GM15510 (cell line): ENCODE measurements around the gene RECK.

Experiments
- POLR2A ChIP-seq: IDR thresholded peaks from 3 replicates; pipeline ENCODE4 v1.6.1; 2011; ENCODE audit warnings: borderline replicate concordance; ENCODE audit not compliant: insufficient read length; ENCODE audit errors: extremely low read depth

RECK gene

GRCh38 chr9:36039121-36039520, 2.4 kb downstream of the RECK start:
- TF ChIP-seq POLR2A: no peak

GRCh38 chr9:36039696-36040095, 3.0 kb downstream of the RECK start:
- TF ChIP-seq POLR2A: no peak

GRCh38 chr9:36040271-36040925, 3.7 kb downstream of the RECK start:
- no peak for TF ChIP-seq POLR2A

GRCh38 chr9:36041506-36041905, 4.8 kb downstream of the RECK start:
- TF ChIP-seq POLR2A: no peak

GRCh38 chr9:36045610-36046009, 8.9 kb downstream of the RECK start:
- TF ChIP-seq POLR2A: no peak

GRCh38 chr9:36046923-36047322, 10.2 kb downstream of the RECK start:
- TF ChIP-seq POLR2A: no peak

GRCh38 chr9:36049408-36049807, 12.7 kb downstream of the RECK start:
- no peak for TF ChIP-seq POLR2A

- no peak for TF ChIP-seq POLR2A
These were observed 13.8 kb downstream of the RECK start for GRCh38 chr9:36050476-36050875.

GRCh38 chr9:36051317-36051716, 14.6 kb downstream of the RECK start:
- TF ChIP-seq POLR2A: no peak

GRCh38 chr9:36053971-36054370, 17.3 kb downstream of the RECK start:
- TF ChIP-seq POLR2A: no peak

- TF ChIP-seq POLR2A: no peak
These were observed 20.2 kb downstream of the RECK start for GRCh38 chr9:36056896-36057295.

GRCh38 chr9:36063804-36064447, 27.2 kb downstream of the RECK start:
- no peak for TF ChIP-seq POLR2A

- no peak for TF ChIP-seq POLR2A
These were observed 27.8 kb downstream of the RECK start for GRCh38 chr9:36064448-36065037.

- TF ChIP-seq POLR2A: no peak
These were observed 37.3 kb downstream of the RECK start for GRCh38 chr9:36074055-36074454.

- TF ChIP-seq POLR2A: no peak
These were observed 38.3 kb downstream of the RECK start for GRCh38 chr9:36074870-36075532.
